ENCODE data around the gene P2RX4.
A peak's percentile ranks its signal among the peaks of the same experiment; 100 is the strongest.
"Not testable (repeated sequence)": the region's sequence is repeated elsewhere in the genome, so short reads cannot be mapped to it uniquely, and the experiment has no call there.

Gene P2RX4

DNA sequence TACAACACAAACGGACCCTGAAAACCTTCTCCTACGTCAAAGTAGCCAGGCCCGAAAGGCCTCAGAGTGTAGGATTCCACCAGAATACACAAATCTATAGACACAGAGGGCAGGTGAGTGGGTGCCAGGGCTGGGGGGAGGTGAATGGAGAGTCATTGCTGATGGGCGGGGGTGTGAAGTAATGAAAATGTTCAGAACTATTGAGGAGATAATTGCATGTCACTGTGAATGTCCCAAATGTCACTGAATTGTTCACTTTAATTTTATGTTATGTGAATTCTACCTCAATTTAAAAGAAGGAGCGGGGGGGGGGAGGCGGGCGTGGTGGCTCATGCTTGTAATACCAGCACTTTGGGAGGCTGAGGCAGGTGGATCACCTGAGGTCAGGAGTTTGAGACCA is 36.0 kb downstream of the P2RX4 start:
- DNase-seq: no peak

- DNase-seq: no peak
Measured at GRCh38 chr12:121246893-121247557, 37.1 kb downstream of the P2RX4 start.

- peak; percentile 24 for DNase-seq
Measured at GRCh38 chr12:121248622-121249021, 38.7 kb downstream of the P2RX4 start.

DNA sequence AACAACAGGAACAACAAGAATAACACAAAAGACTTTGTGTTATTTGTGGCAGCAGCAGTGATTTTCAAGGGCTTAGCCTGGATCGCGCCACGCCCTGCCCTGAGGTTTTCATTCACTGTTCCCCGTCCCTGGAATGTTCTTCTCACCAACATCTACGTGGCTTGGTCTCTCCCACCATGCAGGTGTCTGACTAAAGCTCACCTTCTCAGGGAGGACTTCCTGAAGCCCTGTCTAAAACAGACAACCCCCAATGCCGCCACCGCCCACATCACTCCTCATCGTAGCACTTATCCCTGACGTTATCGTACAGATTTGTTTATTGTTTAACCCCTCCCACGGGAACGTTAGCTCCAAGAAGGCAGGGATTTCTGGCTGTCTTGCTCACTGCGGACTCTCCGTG is 40.4 kb downstream of the P2RX4 start:
- no peak for DNase-seq

GRCh38 chr12:121251838-121252237 is 41.9 kb downstream of the P2RX4 start:
- DNase-seq: no peak

GRCh38 chr12:121252712-121253345 is 42.9 kb downstream of the P2RX4 start:
- no peak for DNase-seq

- DNase-seq: no peak
Measured at GRCh38 chr12:121253638-121254335, 43.9 kb downstream of the P2RX4 start.

GRCh38 chr12:121255433-121255832 is 45.5 kb downstream of the P2RX4 start:
- DNase-seq: no peak

DNA sequence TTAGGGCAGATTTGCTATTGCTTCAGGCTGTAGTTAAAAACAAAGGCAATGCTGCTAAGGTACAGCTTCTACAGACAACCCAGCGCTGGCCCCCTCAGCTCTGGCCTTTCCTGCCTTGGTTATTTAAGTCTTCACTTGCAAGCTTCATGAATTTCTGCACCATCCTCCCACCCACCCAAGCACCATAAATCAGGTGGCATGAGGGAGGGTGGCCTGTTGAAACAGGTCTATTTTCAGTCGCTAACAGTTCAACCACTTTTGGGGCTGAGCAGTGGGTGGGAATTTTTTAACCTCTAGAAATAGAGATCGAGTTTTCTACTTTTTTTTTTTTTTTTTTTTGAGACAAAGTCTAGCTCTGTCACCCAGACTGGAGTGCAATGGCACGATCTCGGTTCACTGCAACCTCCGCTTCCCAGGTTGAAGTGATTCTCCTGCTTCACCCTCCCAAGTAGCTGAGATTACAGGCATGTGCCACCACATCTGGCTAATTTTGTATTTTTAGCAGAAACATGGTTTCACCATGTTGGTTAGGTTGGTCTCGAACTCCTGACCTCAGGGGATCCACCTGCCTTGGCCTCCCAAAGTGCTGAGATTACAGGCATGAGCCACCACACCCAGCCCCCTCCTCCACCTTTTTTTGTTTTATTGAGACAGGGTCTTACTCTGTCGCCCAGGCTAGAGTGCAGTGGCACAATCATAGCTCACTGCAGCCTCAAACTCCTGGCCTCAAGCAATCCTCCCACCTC is 47.9 kb downstream of the P2RX4 start:
- not testable (repeated sequence) for DNase-seq

GRCh38 chr12:121259074-121259473 is 49.1 kb downstream of the P2RX4 start:
- no peak for DNase-seq

DNA sequence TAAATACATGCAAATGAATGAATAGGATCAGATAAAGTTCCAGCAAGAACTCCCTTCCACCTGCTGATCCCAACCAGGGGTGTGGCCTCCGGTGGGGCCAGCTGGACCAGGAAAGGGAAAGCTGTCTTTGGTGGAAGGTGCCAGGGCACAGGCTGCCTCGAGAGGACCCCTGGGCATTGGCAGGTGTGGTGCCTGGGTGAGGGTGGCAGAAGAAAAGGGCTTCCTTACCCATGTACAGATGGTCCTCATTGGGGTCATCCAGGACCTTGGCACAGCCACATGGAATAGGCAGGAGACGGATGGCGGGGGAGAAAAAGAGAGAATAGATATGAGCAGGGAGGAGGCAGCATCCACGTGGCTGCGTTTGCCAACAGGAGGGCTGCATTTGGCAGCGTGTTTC is 50.2 kb downstream of the P2RX4 start:
- DNase-seq: no peak

DNA sequence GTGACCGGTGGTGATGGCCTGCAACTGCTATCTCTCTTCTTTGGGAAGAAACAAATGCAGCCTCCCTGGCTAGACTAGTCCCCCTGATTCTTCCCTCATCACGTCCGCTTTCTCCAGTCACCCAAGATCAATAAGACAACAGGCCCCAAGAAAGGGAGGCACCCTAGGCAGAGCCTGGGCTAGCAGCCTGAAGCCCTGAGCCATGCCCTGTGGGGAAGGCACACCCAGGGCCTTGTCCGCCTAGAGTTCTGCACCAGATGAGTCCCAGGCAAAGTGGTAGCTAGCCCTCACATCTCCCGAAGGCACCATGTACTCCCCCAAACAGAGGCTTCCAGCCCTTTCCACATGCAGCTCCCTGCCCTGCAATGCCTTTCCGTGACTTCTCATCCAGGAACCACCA is 51.5 kb downstream of the P2RX4 start:
- DNase-seq: no peak

GRCh38 chr12:121263206-121263935 is 53.4 kb downstream of the P2RX4 start:
- DNase-seq: no peak

DNA sequence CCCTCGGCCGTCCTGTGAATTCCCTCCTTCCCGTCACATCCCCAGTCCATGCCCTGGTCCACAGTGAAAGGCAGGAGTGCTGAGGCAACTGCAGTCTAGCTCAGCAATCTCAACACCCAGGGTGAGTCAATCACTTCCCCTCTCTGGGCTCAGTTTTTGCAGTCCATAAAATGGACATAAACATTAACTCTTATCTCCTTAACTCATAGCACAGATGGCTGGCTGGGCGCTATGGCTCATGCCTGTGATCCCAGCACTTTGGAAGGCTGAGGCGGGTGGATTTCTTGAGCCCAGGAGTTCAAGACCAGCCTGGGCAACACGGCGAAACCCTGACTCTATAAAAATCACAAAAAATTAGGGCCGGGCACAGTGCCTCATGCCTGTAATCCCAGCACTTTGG is 54.2 kb downstream of the P2RX4 start:
- no peak for DNase-seq

GRCh38 chr12:121264951-121265515 is 55.1 kb downstream of the P2RX4 start:
- no peak for DNase-seq

- DNase-seq: no peak
Measured at GRCh38 chr12:121267822-121268221, 57.9 kb downstream of the P2RX4 start.

GRCh38 chr12:121273364-121273896 is 63.5 kb downstream of the P2RX4 start:
- DNase-seq: no peak

DNA sequence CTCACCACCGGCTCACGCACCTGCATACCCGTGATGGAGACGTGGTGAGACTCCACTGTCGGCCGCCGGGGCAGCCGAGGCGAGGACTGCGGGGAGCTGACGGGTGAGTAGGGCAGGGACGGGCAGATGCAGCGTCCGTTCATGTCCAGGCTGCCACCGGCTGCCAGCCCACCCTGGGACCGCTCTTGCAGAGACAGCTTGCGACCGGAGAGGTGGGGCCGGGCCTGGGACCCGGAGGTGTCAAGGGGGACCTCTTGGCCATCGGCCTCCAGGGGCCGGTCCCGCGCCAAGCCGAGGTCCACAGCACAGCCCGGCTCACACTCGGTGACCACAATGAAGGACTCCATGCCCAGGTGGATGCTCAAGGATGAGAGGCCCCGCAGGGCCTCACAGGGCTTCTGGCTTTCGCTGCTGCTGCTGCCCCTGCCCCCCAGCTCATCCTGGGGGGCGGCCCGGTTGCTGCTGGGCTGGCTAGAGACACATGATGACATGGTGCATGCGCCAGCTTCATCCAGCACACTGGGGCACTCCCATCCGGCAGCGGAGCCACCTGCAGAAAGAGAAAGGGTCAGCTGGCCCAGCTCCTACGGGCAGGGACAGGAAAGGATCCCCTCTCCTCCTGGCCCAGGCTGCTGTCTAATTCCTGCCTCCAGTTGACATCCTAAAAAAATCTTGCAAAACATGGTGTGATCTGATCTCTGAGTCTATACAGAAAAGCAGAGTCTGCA is 64.3 kb downstream of the P2RX4 start:
- DNase-seq: no peak

DNA sequence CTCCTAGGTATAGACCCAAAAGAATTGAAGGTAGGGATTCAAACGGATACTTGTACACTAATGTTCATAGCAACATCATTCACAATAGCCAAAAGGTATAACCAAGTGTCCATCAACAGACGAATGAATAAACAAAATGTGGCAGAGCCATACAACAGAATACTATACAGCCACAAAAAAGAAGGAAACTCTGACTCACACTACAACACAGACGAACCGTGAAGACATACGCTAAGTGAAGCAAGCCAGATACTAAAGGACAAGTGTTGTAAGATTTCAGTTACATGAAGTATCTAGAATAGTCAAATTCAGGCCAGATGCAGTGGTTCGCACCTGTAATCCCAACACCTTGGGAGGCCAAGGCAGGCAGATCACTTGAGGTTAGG is 67.4 kb downstream of the P2RX4 start:
- DNase-seq: no peak

DNA sequence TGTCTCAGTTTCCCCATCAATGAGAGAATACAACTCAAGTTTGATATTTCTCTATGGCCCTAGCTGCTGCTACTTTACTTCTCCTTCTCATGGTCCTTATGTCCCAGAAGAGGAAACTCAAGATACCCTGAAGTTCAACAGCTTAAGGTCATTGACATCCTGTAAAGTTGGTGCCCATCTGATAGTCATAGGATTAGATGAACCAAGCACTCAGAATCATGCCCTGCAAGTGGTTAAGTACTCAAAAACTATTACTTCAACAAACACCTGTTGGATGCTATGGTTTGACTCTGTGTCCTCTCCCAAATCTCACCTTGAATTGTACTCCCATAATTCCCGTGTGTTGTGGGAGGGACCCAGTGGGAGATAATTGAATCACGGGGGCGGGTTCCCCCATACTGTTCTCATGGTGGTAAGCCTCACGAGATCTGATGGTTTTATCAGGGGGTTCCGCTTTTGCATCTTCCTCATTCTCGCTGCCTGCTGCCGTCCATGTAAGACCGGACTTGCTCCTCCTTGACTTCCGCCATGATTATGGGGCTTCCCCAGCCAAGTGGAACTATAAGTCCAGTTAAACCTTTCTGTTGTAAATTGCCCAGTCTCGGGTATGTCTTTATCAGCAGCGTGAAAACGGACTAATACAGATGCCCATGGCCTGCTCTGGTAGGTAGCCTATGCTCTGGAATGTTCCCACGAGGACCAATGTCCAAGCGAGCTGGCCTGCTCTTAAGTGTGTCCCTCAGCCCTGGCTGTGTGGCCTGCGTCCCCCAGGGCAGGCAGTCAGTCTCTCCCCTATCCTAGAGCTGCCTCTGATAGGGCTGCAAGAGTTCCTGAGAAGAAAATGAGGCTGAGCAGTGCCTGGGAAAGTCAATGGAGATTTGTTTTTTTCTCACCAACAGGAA is 68.5 kb downstream of the P2RX4 start:
- DNase-seq: peak; percentile 69

DNA sequence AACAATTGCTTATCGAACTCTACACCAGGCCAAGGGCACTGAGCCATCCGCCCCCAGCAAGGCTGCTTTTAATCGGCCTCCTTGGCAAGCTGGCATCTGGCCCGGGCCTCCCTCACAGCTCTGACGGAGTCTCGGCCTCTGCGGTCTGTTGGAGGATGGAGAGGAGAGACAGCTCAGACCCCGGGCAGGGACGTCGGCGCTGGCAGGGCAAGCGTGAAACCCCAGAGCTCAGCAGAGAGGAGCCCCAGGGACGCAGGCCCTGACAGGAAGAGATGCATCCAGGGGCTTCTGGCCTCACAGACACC is 69.1 kb downstream of the P2RX4 start:
- no peak for DNase-seq

All from CD4-positive, alpha-beta T cell treated with Interferon gamma for 1 hour (primary cell).